Measurements from ENCODE around the gene ST3GAL5.

DNA sequence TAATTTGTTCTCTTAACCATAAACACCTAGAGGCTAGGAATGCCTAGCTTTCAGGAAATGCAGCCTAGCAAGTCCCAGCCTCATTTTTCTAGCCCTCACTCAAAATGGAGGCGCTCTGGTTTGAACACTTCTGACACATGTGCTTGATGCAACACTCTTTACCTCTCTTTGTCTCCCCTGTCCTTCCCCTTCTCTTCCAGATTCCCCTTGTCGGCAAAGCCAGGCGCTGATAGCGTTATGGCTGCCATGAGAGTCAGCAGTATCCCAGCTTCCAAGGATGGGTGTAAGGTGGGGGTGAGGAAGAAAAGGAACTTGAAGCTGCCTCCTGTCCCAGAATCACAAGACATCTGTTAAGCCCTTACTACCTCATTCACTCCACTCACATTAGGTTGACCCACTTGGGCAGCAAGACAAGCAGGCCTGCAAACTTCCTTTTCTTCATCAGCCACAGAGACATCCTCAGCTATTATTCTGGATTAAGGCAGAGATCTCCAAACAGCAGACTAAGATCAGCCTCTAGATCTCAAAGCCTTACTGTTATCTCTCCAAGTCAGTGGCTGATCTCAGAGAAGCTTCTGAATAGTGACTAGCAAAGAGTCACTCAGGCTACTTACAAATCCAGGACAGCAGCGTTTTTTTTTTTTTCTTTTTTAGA, 1.9 kb upstream of the ST3GAL5 start:
- no peak for TF ChIP-seq ZNF274 (IDR thresholded peaks at IDR 0.05; ENCODE audit: low read depth, low read length)
- no peak for TF ChIP-seq YY1 (IDR thresholded peaks at IDR 0.05; ENCODE audit: insufficient read depth, insufficient read length)
